ENCODE results near the gene CNGA2.

CNGA2 gene

DNA sequence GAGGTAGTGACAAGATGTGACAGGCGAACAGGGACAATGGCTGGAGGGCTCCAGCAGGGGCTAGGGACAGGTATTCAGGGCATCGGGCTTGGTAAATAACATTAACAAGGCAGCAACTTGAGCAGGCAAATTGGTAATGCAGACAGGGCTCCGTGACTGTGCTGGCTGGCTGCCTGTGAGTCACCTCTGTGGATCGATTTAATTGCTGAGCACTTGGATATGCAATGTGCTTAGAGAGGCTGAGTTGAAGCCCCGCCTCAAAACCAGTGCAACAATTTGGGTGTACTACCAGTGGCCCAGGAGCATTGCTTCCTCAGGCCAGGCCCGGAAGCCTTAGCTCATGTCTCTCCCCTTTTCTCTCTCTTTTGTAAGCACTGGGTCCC lies 19.5 kb downstream of the CNGA2 start:
- DNase-seq, result no peak

DNA sequence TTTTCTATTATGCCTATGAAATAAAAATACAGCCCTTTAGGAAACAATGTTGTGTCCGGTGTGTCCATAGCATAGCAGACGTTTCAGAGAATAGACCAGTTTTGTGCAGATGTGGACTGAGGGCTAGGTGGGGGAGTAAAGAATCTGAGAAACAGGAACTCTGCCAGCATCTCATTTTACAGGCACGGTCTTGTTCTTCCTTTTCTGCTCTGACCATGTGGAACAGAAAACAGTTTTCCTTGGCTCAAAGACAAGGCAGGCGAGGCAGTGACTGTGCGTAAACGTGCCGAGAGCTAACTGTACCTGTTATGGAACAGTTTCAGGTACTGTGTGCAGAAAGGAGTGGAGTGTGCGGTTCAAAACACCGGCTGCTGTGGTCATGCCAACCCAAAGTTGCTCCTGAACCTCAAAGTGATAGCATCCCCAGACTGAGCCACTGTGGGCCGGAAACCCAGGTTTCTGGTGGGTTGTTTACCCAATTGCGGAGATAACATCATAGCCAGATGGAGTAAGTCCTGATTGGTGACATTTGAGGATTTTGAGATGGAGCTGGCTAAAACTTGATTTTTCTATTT lies 20.2 kb downstream of the CNGA2 start:
- DNase-seq, result no peak

DNA sequence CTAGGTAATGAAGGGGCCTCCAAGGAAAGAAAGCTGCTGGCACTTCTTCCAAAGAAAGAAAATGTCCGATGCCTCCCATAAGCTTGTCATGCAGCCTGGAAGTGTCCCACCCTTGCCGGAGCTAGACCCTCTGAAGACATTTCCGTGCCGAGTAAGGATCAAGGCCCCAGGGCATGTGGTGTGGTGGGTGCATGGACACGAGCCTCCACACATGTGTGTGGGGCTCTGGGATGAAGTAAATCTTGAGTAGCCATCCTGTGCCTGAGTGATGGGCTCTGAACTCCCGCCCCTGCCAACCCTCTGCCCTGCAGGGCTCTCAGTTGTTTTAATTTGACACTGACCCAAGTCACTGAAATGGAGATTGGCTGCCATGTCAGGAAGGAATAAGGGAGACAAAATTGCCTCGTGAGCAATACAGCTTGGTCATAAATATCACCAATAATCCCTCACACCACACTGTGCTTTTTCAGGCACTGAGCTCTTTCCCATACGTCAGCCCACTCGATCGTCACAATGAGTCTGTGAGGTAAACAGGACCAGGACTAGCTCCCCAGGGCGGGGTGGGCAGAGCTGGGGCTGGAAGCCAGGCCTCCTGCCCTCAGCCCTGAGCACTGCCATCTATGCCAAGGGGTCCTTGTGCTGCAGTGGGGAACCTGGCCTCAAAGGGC lies 24.6 kb downstream of the CNGA2 start:
- no peak for DNase-seq

DNA sequence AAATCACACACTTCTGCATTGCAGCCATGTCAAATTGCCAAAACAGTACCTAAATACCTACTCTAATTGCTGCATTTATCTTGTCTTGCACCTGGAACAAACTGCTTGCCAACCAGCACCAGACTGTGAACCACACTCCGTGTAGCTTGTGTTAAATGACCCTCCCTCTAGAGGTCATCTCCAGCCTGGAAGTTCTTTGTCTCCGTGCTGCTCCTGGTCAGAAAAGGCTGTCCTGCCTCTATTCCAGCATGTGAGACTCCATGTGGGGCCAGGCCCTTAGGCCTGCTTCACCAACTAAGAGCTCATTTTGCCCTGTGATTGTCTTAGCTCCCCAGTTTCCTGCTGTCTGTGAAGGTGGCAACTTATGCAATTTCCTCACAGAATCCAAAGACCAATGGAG lies 28.3 kb downstream of the CNGA2 start:
- no peak for DNase-seq

DNA sequence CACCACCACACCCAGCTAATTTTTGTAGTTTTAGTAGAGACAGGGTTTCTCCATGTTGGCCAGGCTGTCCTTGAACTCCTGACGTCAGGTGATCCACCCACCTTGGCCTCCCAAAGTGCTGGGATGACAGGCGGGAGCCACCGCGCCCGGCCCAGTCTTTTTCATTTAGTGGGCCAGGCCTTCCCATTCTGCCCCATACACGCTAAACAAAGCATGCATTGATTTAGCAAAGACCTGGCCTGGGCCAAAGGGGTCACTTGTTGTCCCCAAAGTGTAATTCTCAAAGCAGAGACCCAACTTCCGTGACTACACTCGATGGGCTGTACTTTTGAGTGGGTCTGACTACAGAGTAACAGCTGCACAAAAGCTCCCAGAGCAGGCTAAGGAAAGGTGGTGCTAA lies 29.2 kb downstream of the CNGA2 start:
- no peak for DNase-seq

DNA sequence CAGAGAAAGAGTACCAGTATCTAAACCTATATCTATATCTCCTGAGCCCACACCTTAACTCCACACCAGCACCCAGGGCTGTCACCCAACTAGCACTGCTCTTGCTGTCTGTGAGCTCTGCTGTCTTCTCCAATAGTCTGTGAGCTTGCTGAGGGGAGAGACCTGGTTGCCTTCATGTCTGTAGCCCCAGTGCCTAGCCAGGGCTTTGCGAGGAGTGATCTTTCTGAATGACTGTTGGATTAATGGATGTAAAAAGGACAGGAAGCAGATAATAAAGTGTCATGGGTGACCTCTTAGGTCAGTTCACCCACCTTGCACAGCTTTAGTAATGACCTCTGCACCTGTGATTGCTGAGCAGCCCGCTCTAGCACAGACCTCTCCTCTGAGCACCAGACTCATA lies 30.5 kb downstream of the CNGA2 start:
- DNase-seq, result no peak

DNA sequence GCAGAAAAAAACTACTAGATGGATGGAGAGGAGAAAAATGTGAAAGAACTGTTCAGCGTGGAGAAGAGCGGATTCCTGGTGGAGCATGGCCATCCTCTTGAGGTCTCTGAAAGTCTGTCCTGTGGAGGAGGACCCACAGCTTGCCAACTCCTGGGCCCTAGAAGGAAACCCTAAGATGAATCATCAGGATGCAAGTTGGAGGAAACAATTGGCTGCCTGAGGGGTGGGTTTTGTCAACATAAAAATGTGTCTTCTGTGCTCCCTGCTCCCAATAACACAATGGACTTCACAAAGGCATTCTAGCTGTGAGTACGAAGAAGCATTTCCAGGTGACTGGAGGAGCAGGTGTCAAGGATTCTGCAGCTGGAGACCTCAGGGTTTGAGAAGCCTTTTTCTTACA lies 37.2 kb downstream of the CNGA2 start:
- DNase-seq, result no peak

DNA sequence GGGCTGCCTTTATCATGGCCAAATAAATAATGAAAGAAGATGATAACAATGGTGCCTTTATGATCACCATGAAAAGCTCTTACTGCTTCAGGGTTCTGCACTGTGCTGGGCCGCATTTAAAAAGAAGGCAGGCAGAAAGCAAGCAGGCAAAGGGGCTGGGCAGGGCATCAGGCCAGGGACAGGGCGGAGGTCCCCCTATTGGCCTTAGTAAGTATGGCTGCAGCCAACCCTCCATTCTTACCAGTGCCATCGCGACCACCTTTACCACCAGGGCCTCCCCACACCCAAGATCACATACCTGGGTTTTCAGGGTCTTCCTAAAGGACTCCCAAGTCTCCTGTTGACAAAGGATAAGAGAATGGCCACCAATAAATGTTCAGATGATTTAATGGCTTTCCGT lies 38.9 kb downstream of the CNGA2 start:
- DNase-seq, result no peak

DNA sequence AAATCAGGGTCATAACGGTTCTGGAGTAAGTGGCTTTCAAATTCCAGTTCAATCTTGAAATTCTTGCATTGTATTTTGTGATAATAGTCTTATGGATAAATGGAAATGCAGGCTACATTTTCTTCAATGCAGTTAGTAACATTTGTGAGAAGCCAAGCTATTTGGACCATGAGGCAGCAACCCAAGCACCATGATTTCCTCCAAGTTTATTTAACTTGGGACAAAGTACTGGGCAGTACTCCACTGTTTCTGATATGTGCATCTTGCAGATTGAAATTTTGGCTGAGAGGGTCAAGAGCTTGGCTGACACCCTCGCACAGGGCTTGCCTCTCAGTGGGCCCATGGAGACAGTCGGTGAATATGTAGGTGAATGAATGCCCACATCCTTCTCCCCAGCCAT lies 39.9 kb downstream of the CNGA2 start:
- DNase-seq, result no peak

DNA sequence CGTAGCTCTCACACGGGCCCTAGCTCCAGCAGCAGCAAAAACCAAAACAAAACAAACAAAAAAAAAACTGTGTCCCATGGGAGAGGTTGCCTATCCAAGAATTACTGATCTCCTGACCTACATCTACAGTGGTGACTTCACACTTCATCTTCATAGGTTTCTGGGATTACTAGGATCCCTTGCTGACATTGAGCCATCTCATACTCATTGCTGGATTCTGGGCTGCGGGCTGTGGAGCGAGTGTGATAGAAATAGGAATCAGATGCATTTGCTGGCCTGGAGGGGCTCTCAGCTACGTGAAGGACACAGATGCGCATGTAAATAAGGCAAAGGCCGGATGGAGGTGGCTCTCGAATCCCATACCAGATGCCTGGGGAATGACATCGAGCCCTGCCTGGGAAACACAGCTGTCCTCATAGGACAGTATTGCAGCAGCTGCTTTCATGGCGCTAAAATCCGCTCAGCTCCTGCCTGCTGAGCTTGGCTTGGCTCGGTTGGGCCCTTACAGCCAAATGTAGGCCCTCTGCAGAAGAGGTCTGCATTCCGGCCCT lies 41.7 kb downstream of the CNGA2 start:
- DNase-seq, result no peak

DNA sequence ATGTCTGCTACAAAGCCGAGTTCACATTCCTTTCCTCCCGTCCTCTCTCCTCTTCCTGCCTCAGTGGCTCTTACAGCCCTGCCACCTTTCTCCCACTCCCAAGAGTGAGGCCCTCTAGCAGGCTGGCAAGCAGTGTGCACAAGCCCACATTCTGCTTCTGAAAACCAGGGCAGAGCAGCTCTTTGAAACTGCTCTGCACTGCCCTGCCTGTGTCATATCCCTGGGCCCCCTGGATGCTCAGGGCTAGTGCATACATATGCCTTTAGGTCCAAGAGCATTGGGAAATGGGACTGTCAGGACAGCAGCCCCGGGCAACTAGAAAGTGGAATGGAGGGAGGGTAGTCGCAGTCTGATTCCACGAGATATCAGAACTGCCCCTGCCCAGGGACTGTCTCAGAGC lies 42.4 kb downstream of the CNGA2 start:
- no peak for DNase-seq

DNA sequence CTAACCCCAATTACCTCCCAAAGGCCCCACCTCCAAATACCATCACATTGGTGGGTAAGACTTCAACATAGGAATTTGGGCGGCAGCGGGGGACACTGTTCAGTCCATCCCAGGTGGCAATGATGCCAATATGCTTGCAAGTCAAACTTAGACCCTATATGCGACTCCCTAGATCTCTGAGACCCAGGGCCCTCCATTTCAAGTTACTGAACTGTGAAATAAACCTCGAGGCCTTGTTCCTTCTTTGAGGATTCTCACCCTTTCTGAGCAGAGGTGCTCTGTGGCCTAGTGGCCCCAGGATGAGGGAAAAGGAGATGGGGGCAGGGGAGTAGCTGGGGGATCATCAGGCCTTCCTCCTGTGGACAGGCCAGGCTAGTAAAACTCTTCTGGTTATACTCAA lies 44.7 kb downstream of the CNGA2 start:
- no peak for DNase-seq

DNA sequence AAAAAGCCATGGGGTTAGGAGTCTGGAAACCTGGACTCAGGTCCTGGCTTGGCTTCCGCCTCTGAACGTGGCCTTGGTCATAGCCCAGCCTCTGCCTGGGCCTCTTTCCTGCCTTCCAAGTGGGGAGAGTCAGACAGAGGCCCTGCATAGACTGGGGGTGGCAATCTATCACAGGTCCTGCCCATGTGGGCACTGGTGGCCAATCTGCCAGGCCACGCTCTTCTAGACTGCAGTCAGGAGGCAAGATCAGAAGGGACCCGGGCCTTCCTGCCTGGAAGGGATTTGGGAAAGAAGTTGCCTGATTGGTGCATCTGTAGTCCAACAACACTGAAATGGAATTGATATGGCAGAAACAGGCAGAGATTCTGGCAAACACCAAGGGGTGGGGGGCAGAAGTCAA lies 46.1 kb downstream of the CNGA2 start:
- no peak for DNase-seq

DNA sequence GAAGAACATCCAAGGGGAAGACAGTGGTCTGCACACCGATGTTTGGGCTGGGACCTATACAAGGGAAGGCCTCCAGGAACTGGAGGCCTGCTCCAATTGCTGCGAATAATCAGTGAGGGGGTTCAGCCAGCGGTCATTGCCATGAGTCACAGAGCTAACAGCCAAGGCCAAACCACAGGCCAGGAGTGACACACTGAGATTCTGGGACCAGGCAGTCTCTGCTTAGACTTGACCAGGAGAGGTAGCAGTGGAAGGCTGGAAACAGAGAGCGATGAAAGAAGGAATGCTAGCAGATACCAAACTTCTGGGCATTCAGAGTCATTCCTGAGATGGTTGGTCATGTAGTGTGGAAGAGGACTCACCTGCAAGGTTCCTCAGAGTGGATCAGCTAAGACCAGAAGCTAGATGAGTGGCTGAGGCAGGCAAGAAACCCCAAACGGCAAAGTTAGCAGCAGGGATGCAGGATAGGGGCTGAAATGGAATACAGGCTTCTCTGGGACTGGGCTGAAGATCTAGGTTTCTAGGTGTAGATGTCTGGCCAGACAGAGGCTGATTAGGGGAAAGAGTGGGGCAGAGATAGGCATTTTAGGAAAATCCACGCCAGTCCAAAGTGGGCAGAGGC lies 54.7 kb downstream of the CNGA2 start:
- DNase-seq, result no peak

DNA sequence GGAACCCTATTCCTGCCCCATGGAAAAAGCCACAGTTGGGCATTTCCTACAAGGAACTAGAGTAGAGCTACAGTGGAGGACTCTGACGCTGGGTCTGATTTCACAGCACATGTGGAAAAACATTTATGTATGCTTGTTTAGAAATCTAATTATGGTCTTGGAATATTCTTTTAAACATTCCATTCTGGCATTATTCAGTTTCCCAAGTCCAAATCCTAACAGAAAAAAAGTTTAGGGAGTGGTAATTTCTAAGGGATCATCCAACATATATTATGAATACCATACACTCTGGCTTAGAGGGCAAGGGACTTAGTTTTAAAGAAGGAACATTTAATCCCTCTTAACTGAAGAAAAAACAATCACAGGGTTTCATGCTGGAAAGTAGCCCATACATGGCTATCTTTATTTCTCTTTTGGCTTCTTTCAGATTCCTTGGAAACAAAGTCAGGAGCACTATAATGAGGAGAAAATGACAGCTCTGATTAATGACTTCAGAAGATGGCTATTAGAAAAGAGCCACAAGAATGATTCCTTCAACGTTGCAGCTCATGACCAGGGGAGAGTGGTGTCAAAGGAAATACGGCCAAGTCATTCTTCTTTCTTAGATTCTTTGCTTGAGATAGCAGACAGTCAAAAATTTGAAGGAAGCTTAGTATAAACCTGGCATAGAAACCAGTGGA lies 56.1 kb downstream of the CNGA2 start:
- DNase-seq, result no peak

DNA sequence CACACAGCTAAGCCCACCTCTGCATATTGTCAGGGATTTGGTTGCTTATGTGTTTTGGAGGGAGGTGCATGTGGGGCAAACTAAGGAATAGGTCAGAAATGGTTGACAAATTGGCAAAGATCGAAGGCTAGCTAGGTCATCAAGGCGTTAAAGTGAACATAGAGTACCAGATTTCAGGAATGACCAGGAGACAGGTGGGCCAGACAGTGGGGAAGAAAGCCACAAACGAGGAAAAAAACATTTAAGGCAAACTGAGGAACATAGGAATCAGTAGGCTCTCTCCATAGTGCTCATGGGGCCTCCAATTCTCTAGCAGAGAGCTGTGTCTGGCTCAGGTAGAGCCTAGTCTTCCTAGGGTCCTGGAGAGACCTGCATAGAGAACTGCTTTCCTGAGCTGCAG lies 57.4 kb downstream of the CNGA2 start:
- no peak for DNase-seq

DNA sequence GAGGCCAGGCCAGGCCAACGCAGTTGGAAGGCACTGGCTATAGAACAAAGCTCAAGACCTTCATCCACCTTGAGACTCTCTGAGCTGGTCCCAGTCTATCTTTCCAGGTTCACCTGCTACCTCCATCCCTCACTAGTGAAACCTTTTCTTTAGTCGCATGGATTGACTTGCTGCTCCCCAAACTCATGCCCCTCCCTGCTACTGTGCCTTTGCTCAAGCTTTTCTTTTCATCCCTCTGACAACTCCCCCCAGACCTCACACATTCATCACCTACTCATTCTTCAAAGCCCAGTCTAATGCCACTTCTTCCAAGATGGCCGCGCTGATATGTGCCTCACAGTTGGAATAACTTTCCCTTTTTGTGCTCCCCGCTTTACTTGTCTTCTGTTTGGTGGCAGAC lies 58.0 kb downstream of the CNGA2 start:
- DNase-seq, result no peak

DNA sequence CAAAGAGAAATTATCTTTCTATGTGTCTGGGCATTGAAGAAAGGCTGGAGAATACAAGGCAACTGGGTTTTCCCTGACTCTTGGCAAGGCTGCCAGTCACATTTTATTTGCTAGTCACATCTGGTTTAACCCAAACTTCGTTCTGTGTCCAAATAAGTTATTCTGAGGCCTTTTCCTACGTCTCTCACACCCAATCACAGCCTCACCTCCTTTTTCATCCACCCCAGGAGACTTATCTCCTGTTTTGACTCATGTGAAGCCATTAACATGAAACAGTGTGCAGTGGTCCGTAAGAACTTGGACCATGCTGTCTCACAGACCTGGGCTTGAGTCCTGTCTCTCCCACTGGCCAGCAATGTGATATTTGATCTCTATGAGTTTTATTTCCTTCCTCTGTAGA lies 59.3 kb downstream of the CNGA2 start:
- no peak for DNase-seq

All from CD4-positive, alpha-beta T cell treated with Interleukin-12 subunit alpha and Interleukin-12 subunit beta, for 1 hour (primary cell).